ENCODE data around the gene MICAL3. TPM values are rescaled to one million over a fixed set of nuclear protein-coding genes. Genes with fewer than 3 reads are reported as not detected.
"Not testable (repeated sequence)": the region's sequence is repeated elsewhere in the genome, so short reads cannot be mapped to it uniquely, and the experiment has no call there.

Gene MICAL3
- total RNA-seq, 6 experiments from 2014 or later = 38.6 to 44.1 (median 39.7) TPM

- peaks cover 3% of the 10 kb centered on the region; the same call in 1 of the 2 replicates for H3K27me3 Mint-ChIP-seq (ENCODE audit: insufficient read depth)
- peaks cover 37% of the 10 kb centered on the region for H3K4me1 Mint-ChIP-seq (ENCODE audit: low read depth)
- TF ChIP-seq CTCF (IDR thresholded peaks at IDR 0.05) = no peak
- no peaks in the 10 kb centered on the region for H3K9me3 Mint-ChIP-seq
- peak overlapping the region; percentile 88 for H3K4me3 Mint-ChIP-seq
- peak overlapping the region; percentile 24; the same call in 1 of the 2 replicates for H3K27ac Mint-ChIP-seq
- no peaks in the 10 kb centered on the region for H3K36me3 Mint-ChIP-seq (ENCODE audit: low read depth)
- DNase-seq = no peak
Observed at GRCh38 chr22:18024956-18025720, 777 bp upstream of the MICAL3 start.

- Mint-ChIP-seq H3K9me3 (no peaks in the 10 kb centered on the region), H3K27ac (peak overlapping the region; percentile 77), H3K4me1 (ENCODE audit: low read depth) (peaks cover 37% of the 10 kb centered on the region), H3K36me3 (ENCODE audit: low read depth) (no peaks in the 10 kb centered on the region), H3K27me3 (ENCODE audit: insufficient read depth) (peaks cover 3% of the 10 kb centered on the region; the same call in 1 of the 2 replicates), H3K4me3 (peak overlapping the region; percentile 97)
- peak; percentile 76 for DNase-seq
- TF ChIP-seq CTCF (IDR thresholded peaks at IDR 0.05) = no peak; the same call in 1 of the 2 replicates
Observed at GRCh38 chr22:18023509-18024275, 669 bp downstream of the MICAL3 start.

GRCh38 chr22:18022876-18023275 lies 1.5 kb downstream of the MICAL3 start:
- no peaks in the 10 kb centered on the region for H3K36me3 Mint-ChIP-seq (ENCODE audit: low read depth)
- peak overlapping the region; percentile 97 for H3K4me3 Mint-ChIP-seq
- TF ChIP-seq CTCF (IDR thresholded peaks at IDR 0.05) = no peak
- H3K27ac Mint-ChIP-seq = peak overlapping the region; percentile 63
- peaks cover 37% of the 10 kb centered on the region for H3K4me1 Mint-ChIP-seq (ENCODE audit: low read depth)
- H3K9me3 Mint-ChIP-seq = no peaks in the 10 kb centered on the region
- no peak for DNase-seq
- H3K27me3 Mint-ChIP-seq (ENCODE audit: insufficient read depth) = peaks cover 3% of the 10 kb centered on the region; the same call in 1 of the 2 replicates

- Mint-ChIP-seq H3K9me3 (no peaks in the 10 kb centered on the region), H3K4me1 (ENCODE audit: low read depth) (peaks cover 37% of the 10 kb centered on the region), H3K4me3 (no peak overlapping the region), H3K36me3 (ENCODE audit: low read depth) (no peaks in the 10 kb centered on the region), H3K27ac (no peak overlapping the region), H3K27me3 (ENCODE audit: insufficient read depth) (peaks cover 3% of the 10 kb centered on the region; the same call in 1 of the 2 replicates)
- no peak for DNase-seq
- no peak for TF ChIP-seq CTCF (IDR thresholded peaks at IDR 0.05)
Observed at GRCh38 chr22:18021431-18021830, 2.9 kb downstream of the MICAL3 start.

- not testable (repeated sequence) for H3K27ac Mint-ChIP-seq; H3K27me3 Mint-ChIP-seq (ENCODE audit: insufficient read depth); DNase-seq; H3K9me3 Mint-ChIP-seq; H3K36me3 Mint-ChIP-seq (ENCODE audit: low read depth); H3K4me3 Mint-ChIP-seq
- H3K4me1 Mint-ChIP-seq (ENCODE audit: low read depth) = peaks cover 37% of the 10 kb centered on the region
Observed at GRCh38 chr22:18020743-18021142, 3.6 kb downstream of the MICAL3 start.

- Mint-ChIP-seq H3K36me3 (ENCODE audit: low read depth) (no peaks in the 10 kb centered on the region), H3K4me1 (ENCODE audit: low read depth) (peaks cover 13% of the 10 kb centered on the region), H3K27ac (no peak overlapping the region), H3K4me3 (no peak overlapping the region), H3K9me3 (no peaks in the 10 kb centered on the region), H3K27me3 (ENCODE audit: insufficient read depth) (no peaks in the 10 kb centered on the region)
- TF ChIP-seq CTCF (IDR thresholded peaks at IDR 0.05) = no peak
- no peak for DNase-seq
Observed at GRCh38 chr22:18013947-18014346, 10.4 kb downstream of the MICAL3 start.

Measured in HFFc6 (cell line).